Osteoblast (primary cell): ENCODE data around the gene DIP2C. TPM values are rescaled to one million over a fixed set of nuclear protein-coding genes. Genes with fewer than 3 reads are reported as not detected.
"Not testable (repeated sequence)": the region's sequence is repeated elsewhere in the genome, so short reads cannot be mapped to it uniquely, and the experiment has no call there.

Experiments used
- DNase-seq: peaks from one replicate; pipeline ENCODE4 v3.0.0; 2011; ENCODE audit warnings: low spot score, mixed read lengths; ENCODE audit not compliant: insufficient read length; ENCODE audit errors: missing footprints
- H2AFZ ChIP-seq: 2 replicates; pipeline ENCODE4 v1.6.0; 2011; ENCODE audit warnings: mild to moderate bottlenecking, low read length
- H3K27ac ChIP-seq: 2 replicates; pipeline ENCODE4 v1.5.1; 2011; ENCODE audit warnings: mild to moderate bottlenecking, low read depth, low read length, moderate library complexity
- H3K27me3 ChIP-seq: 2 replicates; pipeline ENCODE4 v1.6.0; 2012; ENCODE audit warnings: mild to moderate bottlenecking, control low read depth, inconsistent platforms, low read length, moderate library complexity; ENCODE audit not compliant: insufficient read depth
- H3K36me3 ChIP-seq: 2 replicates; pipeline ENCODE4 v1.5.1; 2011; ENCODE audit warnings: mild to moderate bottlenecking, low read length, control low read depth, moderate library complexity; ENCODE audit not compliant: insufficient read depth
- H3K4me1 ChIP-seq: 2 replicates; pipeline ENCODE4 v1.5.1; 2011; ENCODE audit warnings: mild to moderate bottlenecking, low read length, control low read depth, moderate library complexity; ENCODE audit not compliant: insufficient read depth
- H3K4me2 ChIP-seq: 2 replicates; pipeline ENCODE4 v1.6.0; 2011; ENCODE audit warnings: mild to moderate bottlenecking, low read length; ENCODE audit not compliant: insufficient read depth
- H3K4me3 ChIP-seq: fragments of 200-600 bp; sonication (generic); 3 replicates; pipeline ENCODE4 v1.5.1; 2012; ENCODE audit warnings: mild to moderate bottlenecking, low read length, inconsistent platforms; ENCODE audit not compliant: insufficient read depth
- H3K79me2 ChIP-seq: 2 replicates; pipeline ENCODE4 v1.6.0; 2012; ENCODE audit warnings: mild to moderate bottlenecking, low read length, control low read depth, inconsistent platforms; ENCODE audit not compliant: insufficient read depth
- H3K9me3 ChIP-seq: 2 replicates; pipeline ENCODE4 v1.5.1; 2011; ENCODE audit warnings: low read depth, low read length, control low read depth
- H4K20me1 ChIP-seq: 2 replicates; pipeline ENCODE4 v1.6.0; 2012; ENCODE audit warnings: mild to moderate bottlenecking, low read length, control low read depth; ENCODE audit not compliant: insufficient read depth
- total RNA-seq: library from RNA; depleted of rRNA; stranded (reverse); fragments of >200 nt; gene quantifications from 2 replicates; pipeline ENCODE4 v1.2.3, GENCODE V29; 2012
- TF ChIP-seq, protein P1 (sequence below): IDR thresholded peaks from 2 replicates; pipeline ENCODE4 v1.5.1; 2011; ENCODE audit warnings: mild to moderate bottlenecking, low read depth, low read length, moderate library complexity; ENCODE audit errors: extremely low read depth

DIP2C gene
- total RNA-seq, 1 donor: 36.9 TPM

DNA sequence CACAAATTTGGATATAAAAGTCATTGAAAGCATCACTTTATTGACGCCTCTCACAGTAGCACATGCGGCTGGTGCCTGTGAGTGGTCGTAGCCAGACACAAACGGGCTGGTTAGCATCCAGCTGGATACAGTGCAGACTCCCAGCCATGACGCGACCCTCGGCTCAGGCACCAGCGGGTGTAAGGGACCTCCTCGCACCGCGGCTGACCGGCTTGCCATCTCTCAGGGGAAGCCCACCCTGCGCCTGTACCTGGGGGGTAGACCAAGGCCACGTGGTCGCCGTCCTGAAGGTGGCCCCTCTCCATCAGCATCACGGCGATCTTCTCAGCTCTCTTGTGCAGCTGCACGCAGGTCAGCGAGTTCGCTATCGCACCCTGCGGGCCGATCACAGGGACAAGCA lies 340.4 kb downstream of the DIP2C start:
- Histone ChIP-seq H3K36me3 (peaks cover 39% of the 10 kb centered on the region), H2AFZ (no peak overlapping the region), H3K4me3 (no peak overlapping the region), H4K20me1 (no peaks in the 10 kb centered on the region), H3K27ac (no peak overlapping the region), H3K4me1 (no peaks in the 10 kb centered on the region), H3K27me3 (no peaks in the 10 kb centered on the region), H3K9me3 (no peaks in the 10 kb centered on the region), H3K4me2 (no peak overlapping the region), H3K79me2 (peaks cover 3% of the 10 kb centered on the region)
- TF ChIP-seq, protein P1, sequence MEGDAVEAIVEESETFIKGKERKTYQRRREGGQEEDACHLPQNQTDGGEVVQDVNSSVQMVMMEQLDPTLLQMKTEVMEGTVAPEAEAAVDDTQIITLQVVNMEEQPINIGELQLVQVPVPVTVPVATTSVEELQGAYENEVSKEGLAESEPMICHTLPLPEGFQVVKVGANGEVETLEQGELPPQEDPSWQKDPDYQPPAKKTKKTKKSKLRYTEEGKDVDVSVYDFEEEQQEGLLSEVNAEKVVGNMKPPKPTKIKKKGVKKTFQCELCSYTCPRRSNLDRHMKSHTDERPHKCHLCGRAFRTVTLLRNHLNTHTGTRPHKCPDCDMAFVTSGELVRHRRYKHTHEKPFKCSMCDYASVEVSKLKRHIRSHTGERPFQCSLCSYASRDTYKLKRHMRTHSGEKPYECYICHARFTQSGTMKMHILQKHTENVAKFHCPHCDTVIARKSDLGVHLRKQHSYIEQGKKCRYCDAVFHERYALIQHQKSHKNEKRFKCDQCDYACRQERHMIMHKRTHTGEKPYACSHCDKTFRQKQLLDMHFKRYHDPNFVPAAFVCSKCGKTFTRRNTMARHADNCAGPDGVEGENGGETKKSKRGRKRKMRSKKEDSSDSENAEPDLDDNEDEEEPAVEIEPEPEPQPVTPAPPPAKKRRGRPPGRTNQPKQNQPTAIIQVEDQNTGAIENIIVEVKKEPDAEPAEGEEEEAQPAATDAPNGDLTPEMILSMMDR: no peak
- DNase-seq: no peak

DNA sequence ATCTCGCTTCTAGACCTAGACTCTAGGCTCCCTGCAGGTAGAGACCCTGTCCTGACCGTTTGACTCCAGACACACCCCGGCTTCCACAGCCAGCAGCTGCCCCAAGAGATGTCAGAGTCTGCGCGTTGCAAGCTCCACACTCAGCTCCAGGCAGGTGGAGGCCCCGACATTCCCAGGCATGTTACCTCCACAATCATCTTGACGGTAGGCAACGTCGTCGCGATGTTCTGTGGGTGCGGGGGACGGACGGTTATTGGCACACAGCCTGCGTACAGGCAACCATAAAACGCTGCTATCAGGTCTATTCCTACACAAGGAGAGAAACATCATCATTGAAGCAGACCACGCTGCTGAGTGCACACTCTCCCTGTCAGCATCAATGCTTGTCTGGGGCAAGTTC lies 341.0 kb downstream of the DIP2C start:
- H2AFZ ChIP-seq: no peak overlapping the region
- H3K4me1 ChIP-seq: no peaks in the 10 kb centered on the region
- TF ChIP-seq, protein P1: no peak
- H3K27me3 ChIP-seq: no peaks in the 10 kb centered on the region
- no peaks in the 10 kb centered on the region for H4K20me1 ChIP-seq
- H3K4me3 ChIP-seq: no peak overlapping the region
- peaks cover 34% of the 10 kb centered on the region for H3K36me3 ChIP-seq
- H3K27ac ChIP-seq: no peak overlapping the region
- no peak overlapping the region for H3K4me2 ChIP-seq
- H3K9me3 ChIP-seq: no peaks in the 10 kb centered on the region
- DNase-seq: peak; percentile 23
- H3K79me2 ChIP-seq: peaks cover 3% of the 10 kb centered on the region

DNA sequence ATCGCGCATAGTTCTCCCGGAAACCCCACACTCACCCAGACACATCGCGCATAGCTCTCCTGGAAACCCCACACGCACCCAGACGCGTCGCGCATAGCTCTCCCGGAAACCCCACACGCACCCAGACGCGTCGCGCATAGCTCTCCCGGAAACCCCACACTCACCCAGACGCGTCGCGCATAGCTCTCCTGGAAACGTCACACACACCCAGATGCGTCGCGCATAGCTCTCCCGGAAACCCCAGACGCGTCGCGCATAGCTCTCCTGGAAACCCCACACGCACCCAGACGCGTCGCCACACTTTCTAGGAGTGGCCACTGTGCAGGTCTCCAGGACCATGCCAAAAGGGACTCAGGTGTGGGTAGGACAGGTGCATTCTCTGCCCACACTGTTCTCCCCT lies 341.7 kb downstream of the DIP2C start:
- H3K27me3 ChIP-seq, H3K4me3 ChIP-seq, H3K27ac ChIP-seq, H3K4me1 ChIP-seq, H3K9me3 ChIP-seq, H2AFZ ChIP-seq, H3K79me2 ChIP-seq, H3K4me2 ChIP-seq, H4K20me1 ChIP-seq: not testable (repeated sequence)
- DNase-seq: peak; percentile 23
- peaks cover 33% of the 10 kb centered on the region for H3K36me3 ChIP-seq

DNA sequence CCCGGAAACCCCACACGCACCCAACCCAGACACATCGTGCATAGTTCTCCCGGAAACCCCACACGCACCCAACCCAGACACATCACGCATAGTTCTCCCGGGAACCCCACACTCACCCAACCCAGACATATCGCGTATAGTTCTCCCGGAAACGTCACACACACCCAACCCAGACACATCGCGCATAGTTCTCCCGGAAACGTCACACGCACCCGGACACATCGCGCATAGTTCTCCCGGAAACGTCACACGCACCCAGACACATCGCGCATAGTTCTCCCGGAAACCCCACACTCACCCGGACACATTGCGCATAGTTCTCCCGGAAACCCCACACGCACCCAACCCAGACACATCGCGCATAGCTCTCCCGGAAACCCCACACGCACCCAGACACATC lies 342.3 kb downstream of the DIP2C start:
- not testable (repeated sequence) for H3K27me3 ChIP-seq, H3K27ac ChIP-seq, H3K4me3 ChIP-seq, H2AFZ ChIP-seq, H3K79me2 ChIP-seq, DNase-seq, H4K20me1 ChIP-seq, H3K9me3 ChIP-seq, H3K4me2 ChIP-seq, H3K4me1 ChIP-seq
- peaks cover 28% of the 10 kb centered on the region for H3K36me3 ChIP-seq

DNA sequence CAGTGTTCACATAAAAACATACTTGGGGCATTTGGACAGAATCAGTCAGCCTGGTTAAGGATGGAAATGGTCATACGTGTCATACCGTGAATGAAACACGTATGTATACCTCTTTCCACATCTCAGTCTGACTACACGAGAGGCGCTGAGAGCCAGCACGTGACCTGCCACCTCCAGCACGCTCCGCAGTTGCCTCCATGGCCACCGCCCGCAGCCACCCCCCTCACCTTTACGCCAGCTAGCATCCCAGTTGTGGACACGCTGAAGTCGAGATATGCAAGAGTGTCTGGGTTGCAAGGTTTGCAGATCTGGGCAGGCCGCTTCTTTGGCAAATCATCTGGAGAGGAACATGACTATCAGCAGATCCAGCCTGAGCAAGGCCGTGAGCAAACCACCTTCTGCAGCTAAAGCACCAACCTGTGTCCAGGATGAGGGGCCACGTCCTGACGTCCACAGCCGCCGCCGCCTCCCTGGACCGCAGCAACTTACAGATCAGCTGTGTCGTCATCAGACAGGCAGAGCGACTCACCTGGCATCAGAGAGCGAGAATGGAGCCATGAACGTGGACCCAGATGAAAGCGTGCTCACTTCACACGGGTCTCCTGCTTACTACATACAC lies 344.8 kb downstream of the DIP2C start:
- peaks cover 3% of the 10 kb centered on the region for H3K79me2 ChIP-seq

More for the DNA sequence above, 344.8 kb downstream of the DIP2C start:
- TF ChIP-seq, protein P1: no peak
- peak; percentile 66 for DNase-seq
- Histone ChIP-seq H3K4me3 (no peak overlapping the region), H2AFZ (no peak overlapping the region), H3K27me3 (no peaks in the 10 kb centered on the region), H3K4me2 (no peak overlapping the region), H3K27ac (no peak overlapping the region), H3K9me3 (no peaks in the 10 kb centered on the region), H4K20me1 (no peaks in the 10 kb centered on the region), H3K4me1 (no peaks in the 10 kb centered on the region), H3K36me3 (peaks cover 38% of the 10 kb centered on the region)
